ENCODE results near the gene SLC17A5.
"Not testable (repeated sequence)": the region's sequence is repeated elsewhere in the genome, so short reads cannot be mapped to it uniquely, and the experiment has no call there.

SLC17A5 gene

GRCh38 chr6:73565767-73566485 is 87.9 kb downstream of the SLC17A5 start:
- DNase-seq (ENCODE audit: low read depth), result no peak

- DNase-seq (ENCODE audit: low read depth), result no peak
Observed at GRCh38 chr6:73564578-73565345, 89.0 kb downstream of the SLC17A5 start.

- DNase-seq (ENCODE audit: low read depth), result no peak
Observed at GRCh38 chr6:73562558-73562957, 91.2 kb downstream of the SLC17A5 start.

GRCh38 chr6:73560853-73561407 is 92.9 kb downstream of the SLC17A5 start:
- no peak for DNase-seq (ENCODE audit: low read depth)

- no peak for DNase-seq (ENCODE audit: low read depth)
Observed at GRCh38 chr6:73560182-73560732, 93.5 kb downstream of the SLC17A5 start.

- not testable (repeated sequence) for DNase-seq (ENCODE audit: low read depth)
Observed at GRCh38 chr6:73559399-73559794, 94.4 kb downstream of the SLC17A5 start.

GRCh38 chr6:73558624-73559398 is 95.0 kb downstream of the SLC17A5 start:
- no peak for DNase-seq (ENCODE audit: low read depth)

GRCh38 chr6:73556836-73557235 is 97.0 kb downstream of the SLC17A5 start:
- DNase-seq (ENCODE audit: low read depth), result no peak

- not testable (repeated sequence) for DNase-seq (ENCODE audit: low read depth)
Observed at GRCh38 chr6:73555380-73555949, 98.3 kb downstream of the SLC17A5 start.

- DNase-seq (ENCODE audit: low read depth), result not testable (repeated sequence)
Observed at GRCh38 chr6:73551115-73551514, 102.7 kb downstream of the SLC17A5 start.

- DNase-seq (ENCODE audit: low read depth), result no peak
Observed at GRCh38 chr6:73548458-73549446, 105.0 kb downstream of the SLC17A5 start.

- no peak for DNase-seq (ENCODE audit: low read depth)
Observed at GRCh38 chr6:73547036-73547435, 106.8 kb downstream of the SLC17A5 start.

All from activated gamma-delta T cell treated with anti-CD3 and anti-CD28 coated beads, Interleukin-2, amount 50 U/mL, for 16 hours (primary cell).